ENCODE data around the gene ARMH1.
A peak's percentile ranks its signal among the peaks of the same experiment; 100 is the strongest.

Gene ARMH1

DNA sequence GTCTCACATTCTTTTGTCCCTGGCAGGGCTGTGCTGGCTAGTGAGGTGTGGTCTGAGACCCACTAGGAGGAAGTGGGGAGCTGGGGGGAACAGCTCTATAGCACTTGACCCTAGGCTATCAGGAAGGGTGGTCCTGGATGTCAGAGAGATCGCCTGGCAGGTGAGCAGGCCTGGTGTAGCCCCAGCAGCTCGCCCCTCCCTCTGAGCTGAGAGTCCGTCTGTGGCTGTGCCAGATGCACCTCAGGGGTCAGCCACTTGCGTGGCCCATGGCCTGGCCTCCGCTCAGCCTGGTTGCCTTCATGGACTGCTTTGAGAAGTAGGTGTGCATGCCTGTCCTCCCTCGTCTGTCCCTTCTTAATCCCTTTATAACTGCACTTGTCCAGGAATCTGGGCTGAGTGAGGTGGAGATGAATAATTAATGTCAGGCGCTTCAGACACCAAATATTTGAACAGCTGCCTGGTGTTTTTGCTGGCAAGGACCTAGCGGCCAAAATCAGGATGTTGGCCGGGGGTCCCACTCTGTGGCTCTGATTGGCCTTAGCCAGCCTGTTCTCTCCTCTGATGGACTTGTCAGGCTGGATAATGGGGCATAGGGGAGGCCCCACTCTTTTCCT lies 30.7 kb upstream of the ARMH1 start:
- DNase-seq = peak in 1 of 56 donors; percentile 40

GRCh38 chr1:44644806-44645205 lies 29.7 kb upstream of the ARMH1 start:
- peak in 6 of 56 donors; percentile 13 to 40 (median 30) for DNase-seq

DNA sequence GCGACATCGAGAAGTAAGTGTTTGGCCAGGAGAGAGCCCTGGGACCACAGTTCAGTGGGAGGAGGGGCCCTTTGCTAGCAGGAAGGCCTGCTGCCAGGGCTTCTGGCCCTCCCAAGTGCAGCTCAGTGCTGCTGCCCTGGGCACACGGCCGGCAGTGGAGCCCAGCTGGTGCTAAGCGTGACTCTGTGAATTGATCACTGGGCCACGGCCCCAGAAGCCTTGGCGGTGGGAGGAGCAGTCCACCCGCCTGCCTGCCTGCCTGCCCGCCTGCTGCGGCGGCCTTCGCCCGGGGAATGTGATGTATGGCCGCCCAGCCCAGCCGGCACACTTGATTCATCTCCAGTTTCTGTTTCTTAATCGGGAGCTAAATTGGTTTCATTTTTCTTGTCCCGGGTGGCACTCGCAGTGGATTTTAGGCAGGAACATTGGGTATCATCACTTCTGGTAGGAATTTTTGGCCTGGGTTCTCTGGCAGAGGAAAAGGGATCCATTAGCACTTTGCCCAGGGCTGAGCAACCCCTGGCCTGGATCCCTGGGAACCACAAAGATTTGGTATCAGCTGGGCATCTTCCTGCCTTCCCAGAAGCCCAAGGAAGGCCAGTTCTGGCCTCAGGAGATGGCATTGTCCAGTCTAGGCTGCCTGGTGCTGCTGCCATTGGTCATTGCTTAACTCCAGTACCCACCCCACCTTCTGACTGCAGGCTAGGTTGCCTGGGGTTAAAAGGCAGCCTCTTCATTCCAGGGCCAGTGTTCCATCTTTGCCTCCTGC lies 28.9 kb upstream of the ARMH1 start:
- DNase-seq = peak in 54 of 56 donors; percentile 44 to 97 (median 85)

- no peak for DNase-seq
Observed at GRCh38 chr1:44646261-44647110, 28.0 kb upstream of the ARMH1 start.

- no peak for DNase-seq
Observed at GRCh38 chr1:44647896-44648295, 26.6 kb upstream of the ARMH1 start.

DNA sequence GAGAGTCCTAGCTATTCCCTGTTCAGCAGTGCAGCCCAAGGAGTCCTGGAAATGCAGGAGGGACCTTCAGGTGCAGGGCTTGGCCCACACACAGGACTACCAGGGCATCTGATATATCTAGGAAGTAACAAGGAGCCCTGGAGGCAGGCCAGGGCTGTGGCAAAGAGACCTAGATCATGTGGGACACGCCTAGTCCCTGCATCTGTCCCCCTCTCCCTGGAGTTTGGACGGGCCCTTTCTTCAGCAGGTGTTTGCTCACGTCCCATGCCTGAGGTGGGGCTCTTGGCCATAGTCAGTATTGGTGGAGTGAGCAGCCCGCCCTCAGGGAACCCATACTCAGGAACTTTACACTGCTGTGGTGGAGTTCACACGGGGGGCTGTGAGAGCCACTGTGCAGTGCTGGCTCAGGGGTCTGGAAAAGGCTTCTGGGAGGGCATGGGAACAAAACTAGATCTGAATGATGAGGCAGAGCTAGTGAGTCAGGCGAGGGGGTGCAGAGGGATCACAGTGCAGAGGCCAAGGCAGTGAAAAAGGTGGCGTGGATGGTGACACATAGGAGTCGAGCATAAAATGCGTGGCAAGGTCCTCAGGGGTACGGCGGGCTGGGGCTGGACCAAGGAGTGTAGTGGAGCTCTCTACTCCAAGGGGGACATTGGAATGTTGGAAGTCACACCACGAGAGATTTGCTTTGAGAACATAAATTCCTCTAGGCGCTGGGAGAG lies 25.8 kb upstream of the ARMH1 start:
- DNase-seq = no peak

GRCh38 chr1:44649788-44650158 lies 24.7 kb upstream of the ARMH1 start:
- DNase-seq = no peak

DNA sequence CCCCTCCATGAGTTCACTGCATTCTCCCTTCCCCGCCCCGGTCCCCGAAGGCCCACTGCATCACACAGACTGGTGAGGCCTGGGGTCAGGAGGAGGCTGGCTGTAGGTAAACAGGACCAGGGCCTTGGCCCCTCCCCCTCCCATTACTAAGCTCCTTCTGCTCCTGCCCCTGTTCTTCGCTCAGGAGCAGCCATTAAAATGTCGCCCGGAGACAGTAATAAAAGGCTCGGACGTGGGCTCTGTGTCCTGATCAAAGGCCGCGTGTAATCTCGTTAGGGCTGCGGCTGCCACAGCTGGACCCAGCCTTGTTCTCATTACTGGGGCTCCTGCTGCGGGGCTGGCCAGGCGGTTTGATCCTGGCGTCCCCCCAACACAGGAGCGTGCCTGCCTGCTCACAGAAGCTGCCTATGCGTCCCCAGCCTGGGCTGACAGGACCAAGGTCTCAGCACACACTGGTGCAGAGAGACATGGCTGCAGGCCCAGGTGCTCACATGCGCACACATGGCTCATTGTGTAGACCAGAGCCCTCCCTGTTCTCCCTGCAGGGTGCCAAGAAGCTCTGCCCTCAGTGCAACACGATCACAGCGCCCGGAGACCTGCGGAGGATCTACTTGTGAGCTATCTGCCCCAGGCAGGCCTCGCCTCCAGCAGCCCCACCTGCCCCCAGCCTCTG lies 24.2 kb upstream of the ARMH1 start:
- peak in 20 of 56 donors; percentile 20 to 65 (median 34) for DNase-seq

GRCh38 chr1:44651069-44651468 lies 23.4 kb upstream of the ARMH1 start:
- DNase-seq = no peak

DNA sequence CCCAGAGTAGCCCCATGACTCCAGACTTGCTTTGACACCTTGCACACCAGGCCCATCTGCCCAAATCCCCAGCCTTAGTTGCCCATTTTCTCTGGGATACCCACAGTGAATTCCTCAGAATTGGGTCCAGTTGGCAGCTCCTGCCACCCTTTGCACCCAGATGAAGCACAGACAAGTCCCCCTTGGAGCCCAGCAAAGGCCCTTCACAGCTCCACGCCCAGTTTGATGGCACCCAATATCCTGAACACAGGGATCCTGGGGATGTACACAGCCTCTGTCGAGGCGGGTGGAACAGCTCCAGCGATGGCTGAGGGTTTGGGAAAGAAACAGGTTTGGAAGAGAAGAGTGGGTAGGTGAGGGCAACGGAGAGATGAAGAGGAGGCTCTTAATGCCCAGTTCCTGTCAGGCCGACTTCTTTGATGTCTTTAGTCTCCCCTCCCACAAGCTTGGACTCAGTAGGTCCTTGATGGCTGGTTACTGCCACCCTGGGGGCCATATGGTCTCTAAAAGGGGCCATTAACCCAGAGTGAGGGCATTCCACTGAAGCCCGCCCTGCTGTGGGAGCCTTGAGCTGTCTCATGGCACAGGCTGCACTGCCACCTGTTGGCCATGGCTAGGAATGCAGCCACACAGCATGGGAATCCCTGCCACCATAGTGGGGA lies 21.9 kb upstream of the ARMH1 start:
- DNase-seq = peak in 53 of 56 donors; percentile 30 to 93 (median 71)

- no peak for DNase-seq
Observed at GRCh38 chr1:44653107-44653964, 21.2 kb upstream of the ARMH1 start.

GRCh38 chr1:44654621-44655187 lies 19.8 kb upstream of the ARMH1 start:
- no peak for DNase-seq

GRCh38 chr1:44655609-44656008 lies 18.9 kb upstream of the ARMH1 start:
- DNase-seq = peak in 5 of 56 donors; percentile 12 to 38 (median 34)

DNA sequence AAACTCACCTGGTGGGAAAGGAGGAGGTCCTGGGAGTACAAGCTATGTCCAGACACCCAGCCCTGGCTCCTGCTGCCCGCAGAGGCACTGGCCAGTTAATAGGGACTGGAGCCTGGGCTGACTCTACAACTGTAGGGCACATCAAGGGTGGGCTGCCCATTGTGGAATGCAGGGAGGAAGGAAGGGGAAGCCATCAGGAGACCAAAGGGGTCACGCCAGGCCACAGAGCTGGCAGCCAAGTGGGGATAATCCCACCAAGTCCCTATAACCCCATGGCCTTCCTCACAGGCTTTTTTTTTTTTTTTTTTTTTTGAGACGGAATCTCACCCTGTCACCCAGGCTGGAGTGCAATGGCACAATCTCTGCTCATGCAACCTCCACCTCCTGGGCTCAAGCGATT lies 14.9 kb upstream of the ARMH1 start:
- no peak for DNase-seq

- peak in 53 of 56 donors; percentile 31 to 93 (median 81) for DNase-seq
Observed at GRCh38 chr1:44660176-44660575, 14.3 kb upstream of the ARMH1 start.

DNA sequence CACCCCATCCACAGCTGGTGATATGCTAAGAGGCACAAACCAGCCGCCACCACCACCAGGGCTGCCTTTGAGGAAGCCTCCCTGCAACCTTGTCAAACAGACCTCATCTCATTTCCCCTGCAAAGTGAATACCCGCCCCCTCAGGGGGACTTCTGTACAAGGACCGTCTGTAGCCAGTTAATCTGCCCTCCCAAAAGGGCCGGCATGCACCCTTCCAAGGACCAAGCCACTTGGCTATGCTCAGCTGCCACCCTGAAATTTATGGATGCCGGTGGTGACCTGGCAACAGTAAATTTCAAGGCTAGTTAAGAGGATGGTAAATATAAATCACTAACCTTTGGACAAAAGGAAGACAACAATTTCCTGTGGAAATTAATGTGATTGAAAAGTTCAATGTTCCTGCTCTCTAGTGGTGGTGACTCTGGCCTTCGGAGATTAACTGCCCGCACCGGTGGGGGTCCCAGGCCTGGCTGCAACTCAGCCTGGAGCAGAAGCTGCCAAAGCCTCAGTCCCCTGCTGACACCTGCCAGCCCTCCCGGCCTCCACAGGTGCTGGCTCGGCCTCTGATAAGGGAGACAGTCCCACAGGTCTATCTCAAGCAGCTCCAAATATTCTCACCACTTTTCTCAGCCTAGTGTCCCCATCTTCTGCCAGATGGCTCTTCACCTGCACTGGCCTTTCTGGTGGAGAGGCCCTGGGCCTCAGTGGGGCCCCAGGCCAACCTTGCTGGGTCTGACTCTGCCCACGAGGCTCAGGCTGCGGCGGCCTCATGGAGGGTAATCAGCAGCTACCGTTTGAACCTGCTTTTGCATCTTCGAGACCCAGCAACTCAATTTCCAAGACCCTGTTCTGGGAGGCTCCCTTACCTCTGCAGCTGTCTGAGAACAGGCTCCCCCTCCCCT lies 12.5 kb upstream of the ARMH1 start:
- no peak for DNase-seq

- DNase-seq = no peak
Observed at GRCh38 chr1:44662683-44663030, 11.9 kb upstream of the ARMH1 start.

- no peak for DNase-seq
Observed at GRCh38 chr1:44663417-44663816, 11.1 kb upstream of the ARMH1 start.
